Right atrium auricular region (tissue), 2 donors: ENCODE results near the gene GAREM2. TPM values are rescaled to one million over a fixed set of nuclear protein-coding genes. Genes with fewer than 3 reads are reported as not detected.

ENCODE experiments used
- DNase-seq: peaks from one replicate; pipeline ENCODE4 v3.0.0-alpha.2; 2019; ENCODE audit warnings: low spot score
- H3K27ac ChIP-seq, 2 donors: fragments of 200-600 bp; sonication (generic); 1 replicate in 1 of 2; 2 replicates in 1 of 2; pipeline ENCODE4 v1.5.1; 2016 to 2019
- H3K27me3 ChIP-seq, 2 donors: fragments of 200-600 bp; sonication (generic); one replicate each; pipeline versions ENCODE4 v1.5.1 to v1.6.0; 2017 to 2019
- H3K36me3 ChIP-seq: fragments of 200-600 bp; sonication (generic); one replicate; pipeline ENCODE4 v1.5.1; 2016
- H3K4me1 ChIP-seq, 2 donors: fragments of 200-600 bp; sonication (generic); one replicate each; pipeline versions ENCODE4 v1.5.1 to v1.6.0; 2017 to 2019
- H3K4me3 ChIP-seq, 2 donors: fragments of 200-600 bp; sonication (generic); 1 replicate in 1 of 2; 2 replicates in 1 of 2; pipeline ENCODE4 v1.5.1; 2017 to 2019; ENCODE audit warnings: mild to moderate bottlenecking in 1 of 2, moderate library complexity in 1 of 2
- H3K9me3 ChIP-seq, 2 donors: fragments of 200-600 bp; sonication (generic); one replicate each; pipeline ENCODE4 v1.5.1; 2019
- CTCF ChIP-seq, 2 donors: fragments of 200-600 bp; sonication (generic); IDR thresholded peaks; one replicate each; pipeline ENCODE4 v1.5.1; 2019; ENCODE audit warnings: antibody characterized with exemption in 2 of 2
- total RNA-seq, 2 donors: library from RNA; depleted of rRNA; stranded (reverse); fragments of >200 nt; gene quantifications; one replicate each; pipeline ENCODE4 v1.1.0, GENCODE V29; 2016

The GAREM2 gene
- total RNA-seq, 2 donors from 2014 or later: 3.0 to 48.4 TPM

- H3K4me1 ChIP-seq: peaks cover 3 to 16% of the 10 kb centered on the region in 2 donors
- no peak overlapping the region for H3K27ac ChIP-seq
- H3K9me3 ChIP-seq: no peaks in the 10 kb centered on the region
- no peak overlapping the region for H3K4me3 ChIP-seq
- H3K27me3 ChIP-seq: peaks cover 3 to 15% of the 10 kb centered on the region in 2 donors
- no peak for TF ChIP-seq CTCF (IDR thresholded peaks at IDR 0.05)
- no peak for DNase-seq
- no peaks in the 10 kb centered on the region for H3K36me3 ChIP-seq
Observed at GRCh38 chr2:26170795-26171194, 2.1 kb upstream of the GAREM2 start.

DNA sequence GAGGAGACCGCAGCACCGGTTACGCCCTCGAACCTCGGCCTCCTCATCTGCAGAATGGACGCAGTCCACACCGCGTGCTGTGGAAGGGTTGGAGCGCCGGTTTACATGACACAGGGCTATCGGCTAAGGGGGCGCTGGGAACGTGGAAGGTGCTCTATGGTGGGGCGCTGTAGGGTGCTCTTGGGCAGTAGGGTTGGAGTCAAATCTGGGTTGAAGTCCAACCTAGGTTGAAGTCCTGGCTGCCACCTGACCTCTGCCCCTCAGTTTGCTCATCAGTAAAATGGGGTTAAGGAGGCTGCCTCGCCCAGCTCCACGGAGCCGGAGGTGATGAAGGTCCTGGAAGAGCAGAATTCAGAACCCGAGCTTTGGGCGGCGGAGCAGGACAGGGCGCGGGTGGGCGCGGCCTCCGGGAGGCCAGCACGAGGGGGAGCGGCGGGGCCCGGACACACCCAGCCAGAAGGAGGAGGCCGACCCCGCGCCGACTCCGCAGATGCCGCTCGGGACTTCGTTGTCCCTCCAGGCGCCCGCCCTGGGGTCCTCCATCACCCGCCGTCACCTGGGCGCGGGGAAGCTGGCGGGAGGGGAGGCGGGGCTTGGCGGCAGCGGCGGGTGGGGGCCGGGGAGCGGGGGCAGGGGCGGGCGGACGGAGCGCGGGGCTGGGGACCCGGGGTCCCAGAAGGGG, 558 bp upstream of the GAREM2 start:
- H3K27ac ChIP-seq: no peak overlapping the region
- H3K4me3 ChIP-seq: peak overlapping the region; percentile 32 to 58
- no peak for TF ChIP-seq CTCF (IDR thresholded peaks at IDR 0.05)
- H3K27me3 ChIP-seq: peaks cover 3 to 15% of the 10 kb centered on the region in 2 donors
- H3K4me1 ChIP-seq: peaks cover 3 to 16% of the 10 kb centered on the region in 2 donors
- DNase-seq: no peak
- no peaks in the 10 kb centered on the region for H3K9me3 ChIP-seq
- no peaks in the 10 kb centered on the region for H3K36me3 ChIP-seq

- H3K27me3 ChIP-seq: peaks cover 3 to 15% of the 10 kb centered on the region in 2 donors
- peaks cover 3 to 22% of the 10 kb centered on the region in 2 donors for H3K4me1 ChIP-seq
- no peaks in the 10 kb centered on the region for H3K36me3 ChIP-seq
- H3K4me3 ChIP-seq: peak overlapping the region in 1 of 2 donors; percentile 58
- DNase-seq: no peak
- H3K9me3 ChIP-seq: no peaks in the 10 kb centered on the region
- no peak for TF ChIP-seq CTCF (IDR thresholded peaks at IDR 0.05)
- H3K27ac ChIP-seq: no peak overlapping the region
Observed at GRCh38 chr2:26173776-26174482, 1.0 kb downstream of the GAREM2 start.

GRCh38 chr2:26174691-26175465, 2.0 kb downstream of the GAREM2 start:
- DNase-seq: no peak
- H3K27ac ChIP-seq: no peak overlapping the region
- H3K4me1 ChIP-seq: peaks cover 3 to 32% of the 10 kb centered on the region in 2 donors
- TF ChIP-seq CTCF (IDR thresholded peaks at IDR 0.05): no peak
- no peak overlapping the region for H3K4me3 ChIP-seq
- no peaks in the 10 kb centered on the region for H3K36me3 ChIP-seq
- no peaks in the 10 kb centered on the region for H3K9me3 ChIP-seq
- peaks cover 3 to 15% of the 10 kb centered on the region in 2 donors for H3K27me3 ChIP-seq

GRCh38 chr2:26175466-26176278, 2.8 kb downstream of the GAREM2 start:
- peaks cover 3 to 32% of the 10 kb centered on the region in 2 donors for H3K4me1 ChIP-seq
- no peak overlapping the region for H3K4me3 ChIP-seq
- H3K9me3 ChIP-seq: no peaks in the 10 kb centered on the region
- no peaks in the 10 kb centered on the region for H3K36me3 ChIP-seq
- no peak for TF ChIP-seq CTCF (IDR thresholded peaks at IDR 0.05)
- DNase-seq: no peak
- H3K27me3 ChIP-seq: peaks cover 3 to 15% of the 10 kb centered on the region in 2 donors
- H3K27ac ChIP-seq: no peak overlapping the region
